Mesenchymal stem cell (in vitro differentiated cells and primary cell): ENCODE measurements around the gene DAGLA.

ENCODE experiments used
- DNase-seq: peaks from one replicate; pipeline ENCODE4 v3.0.0-alpha.2; 2013
- H2AFZ ChIP-seq: one replicate; pipeline ENCODE4 v1.6.1; 2013; ENCODE audit warnings: low read depth, mild to moderate bottlenecking, control low read depth, inconsistent platforms, low read length, moderate library complexity
- H2AK5ac ChIP-seq: 2 replicates; pipeline ENCODE4 v1.6.1; 2013; ENCODE audit warnings: low read length, moderate library complexity, mild to moderate bottlenecking, inconsistent platforms; ENCODE audit not compliant: severe bottlenecking
- H2BK120ac ChIP-seq: one replicate; pipeline ENCODE4 v1.6.1; 2013; ENCODE audit warnings: low read depth, mild to moderate bottlenecking, inconsistent platforms, low read length, moderate library complexity
- H2BK12ac ChIP-seq, 2 experiments: one replicate each; pipeline ENCODE4 v1.6.1; 2013; ENCODE audit warnings: inconsistent platforms in 2 of 2, low read length in 2 of 2, mild to moderate bottlenecking in 2 of 2, moderate library complexity in 2 of 2, control low read depth in 1 of 2
- H2BK15ac ChIP-seq: one replicate; pipeline ENCODE4 v1.6.1; 2013; ENCODE audit warnings: mild to moderate bottlenecking, low read depth, inconsistent platforms; ENCODE audit not compliant: poor library complexity, severe bottlenecking
- H2BK5ac ChIP-seq: 2 replicates; pipeline ENCODE4 v1.6.1; 2013; ENCODE audit warnings: low read depth, mild to moderate bottlenecking, low read length, control low read depth, inconsistent platforms; ENCODE audit not compliant: poor library complexity, severe bottlenecking
- H3K14ac ChIP-seq, 2 experiments: one replicate each; pipeline ENCODE4 v1.6.1; 2013; ENCODE audit warnings: inconsistent platforms in 2 of 2, low read length in 2 of 2, control low read depth in 1 of 2, mild to moderate bottlenecking in 1 of 2, moderate library complexity in 1 of 2
- H3K18ac ChIP-seq, 2 experiments: one replicate each; pipeline ENCODE4 v1.6.1; 2013; ENCODE audit warnings: inconsistent platforms in 2 of 2, low read length in 2 of 2, control low read depth in 1 of 2, low read depth in 1 of 2, mild to moderate bottlenecking in 1 of 2
- H3K23ac ChIP-seq, 2 experiments: one replicate each; pipeline ENCODE4 v1.6.1; 2013; ENCODE audit warnings: inconsistent platforms in 2 of 2, low read length in 2 of 2, mild to moderate bottlenecking in 2 of 2, moderate library complexity in 2 of 2, control low read depth in 1 of 2
- H3K27ac ChIP-seq: 2 replicates; pipeline ENCODE4 v1.5.1; 2013; ENCODE audit warnings: mild to moderate bottlenecking, moderate library complexity, low read length, control low read depth, inconsistent platforms; ENCODE audit not compliant: poor library complexity, severe bottlenecking
- H3K27me3 ChIP-seq, 2 experiments: 2 replicates each; pipeline versions ENCODE4 v1.6.1 to v1.7.0; 2013; ENCODE audit warnings: low read length in 2 of 2, mild to moderate bottlenecking in 2 of 2, moderate library complexity in 2 of 2, control low read depth in 1 of 2, inconsistent platforms in 1 of 2; ENCODE audit not compliant: control insufficient read depth in 1 of 2, insufficient read depth in 1 of 2
- H3K36me3 ChIP-seq, 2 experiments: 2 replicates each; pipeline versions ENCODE4 v1.6.1 to v1.7.0; 2013; ENCODE audit warnings: low read length in 2 of 2, control low read depth in 1 of 2, inconsistent platforms in 1 of 2, low read depth in 1 of 2, mild to moderate bottlenecking in 1 of 2; ENCODE audit not compliant: insufficient read depth in 2 of 2, control insufficient read depth in 1 of 2
- H3K4ac ChIP-seq, 2 experiments: one replicate each; pipeline ENCODE4 v1.6.1; 2013; ENCODE audit warnings: inconsistent platforms in 2 of 2, low read length in 2 of 2, mild to moderate bottlenecking in 2 of 2, moderate library complexity in 2 of 2, control low read depth in 1 of 2, low read depth in 1 of 2
- H3K4me1 ChIP-seq: 2 replicates; pipeline ENCODE4 v1.6.1; 2013; ENCODE audit warnings: low read depth, low read length, control low read depth; ENCODE audit not compliant: control insufficient read depth, insufficient read depth
- H3K4me2 ChIP-seq: 2 replicates; pipeline ENCODE4 v1.6.1; 2013; ENCODE audit warnings: low read length, mild to moderate bottlenecking, inconsistent platforms; ENCODE audit not compliant: poor library complexity, severe bottlenecking
- H3K4me3 ChIP-seq, 2 experiments: 2 replicates each; pipeline versions ENCODE4 v1.5.1 to v1.7.0; 2013; ENCODE audit warnings: low read length in 2 of 2, mild to moderate bottlenecking in 2 of 2, control low read depth in 1 of 2, low read depth in 1 of 2; ENCODE audit not compliant: insufficient read depth in 1 of 2
- H3K79me1 ChIP-seq: replicated peaks from 2 replicates; pipeline ENCODE4 v1.6.1; 2013; ENCODE audit warnings: mild to moderate bottlenecking, control low read depth, low read length, inconsistent platforms; ENCODE audit not compliant: poor library complexity, severe bottlenecking
- H3K9ac ChIP-seq: 2 replicates; pipeline ENCODE4 v1.7.0; 2013; ENCODE audit warnings: mild to moderate bottlenecking, low read length, moderate library complexity
- H3K9me3 ChIP-seq: 2 replicates; pipeline ENCODE4 v1.7.0; 2013; ENCODE audit warnings: mild to moderate bottlenecking, low read length; ENCODE audit not compliant: control insufficient read depth
- H4K8ac ChIP-seq: one replicate; pipeline ENCODE4 v1.6.1; 2013; ENCODE audit warnings: inconsistent platforms, mild to moderate bottlenecking, low read length, moderate library complexity
- H4K91ac ChIP-seq: one replicate; pipeline ENCODE4 v1.6.1; 2013; ENCODE audit warnings: mild to moderate bottlenecking, low read length, inconsistent platforms
- WGBS: methylation state at CpG from one replicate; pipeline ENCODE4 v1.1.7; 2013; ENCODE audit warnings: mixed read lengths; 5-methylcytosine and 5-hydroxymethylcytosine counted together

DAGLA gene

GRCh38 chr11:61754534-61755482, 74.6 kb downstream of the DAGLA start:
- H2BK15ac ChIP-seq: peak overlapping the region; percentile 63
- no peak overlapping the region for H2BK5ac ChIP-seq
- H4K8ac ChIP-seq: peak overlapping the region; percentile 41
- H3K23ac ChIP-seq: no peak overlapping the region
- WGBS: 66% methylated on average over 31 of the region's 31 CpGs
- H3K4me2 ChIP-seq: peak overlapping the region; percentile 24
- H2AK5ac ChIP-seq: peak overlapping the region; percentile 85
- DNase-seq: peak; percentile 82
- no peak overlapping the region for H2AFZ ChIP-seq
- peaks cover 61% of the 10 kb centered on the region for H3K4me1 ChIP-seq
- H3K4ac ChIP-seq: peak overlapping the region; percentile 24 to 29
- peak overlapping the region; percentile 67 for H4K91ac ChIP-seq
- no peaks in the 10 kb centered on the region for H3K9me3 ChIP-seq
- H2BK12ac ChIP-seq: peak overlapping the region; percentile 59 to 64
- peaks cover 0 to 32% of the 10 kb centered on the region in 2 experiments for H3K27me3 ChIP-seq
- no peak overlapping the region for H3K4me3 ChIP-seq
- H3K36me3 ChIP-seq: peaks cover 0 to 9% of the 10 kb centered on the region in 2 experiments
- no peak overlapping the region for H3K27ac ChIP-seq
- H3K14ac ChIP-seq: peak overlapping the region in 1 of 2 experiments; percentile 13
- H3K9ac ChIP-seq: no peak overlapping the region
- H3K18ac ChIP-seq: peak overlapping the region; percentile 55 to 82
- no peak overlapping the region for H2BK120ac ChIP-seq
- peaks cover 30% of the 10 kb centered on the region for H3K79me1 ChIP-seq

DNA sequence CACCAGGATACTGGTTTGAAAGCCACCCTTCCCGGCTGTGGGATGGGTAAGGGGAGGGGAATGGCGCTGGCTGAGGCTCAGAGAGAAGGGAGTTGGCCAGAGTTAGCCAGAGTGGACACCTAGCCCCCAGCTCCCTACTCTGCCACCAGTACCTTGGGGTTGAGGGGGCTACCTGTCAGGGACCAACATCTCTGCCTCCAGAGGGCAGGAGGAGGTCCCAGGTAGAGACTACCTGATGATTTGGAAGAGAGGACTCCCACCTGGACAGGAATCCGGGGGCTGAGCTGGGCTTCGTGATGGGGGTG, 75.9 kb downstream of the DAGLA start:
- Histone ChIP-seq H2AFZ (no peak overlapping the region), H3K4ac (peak overlapping the region; percentile 28 to 32), H3K9ac (no peak overlapping the region), H3K23ac (peak overlapping the region in 1 of 2 experiments; percentile 46), H2AK5ac (peak overlapping the region; percentile 77), H2BK5ac (no peak overlapping the region), H3K9me3 (no peaks in the 10 kb centered on the region), H3K36me3 (peaks cover 0 to 12% of the 10 kb centered on the region in 2 experiments), H2BK12ac (peak overlapping the region; percentile 44 to 66), H3K4me2 (no peak overlapping the region), H3K4me3 (no peak overlapping the region), H3K14ac (peak overlapping the region in 1 of 2 experiments; percentile 44), H3K79me1 (peaks cover 32% of the 10 kb centered on the region), H4K8ac (peak overlapping the region; percentile 81), H4K91ac (peak overlapping the region; percentile 59), H2BK120ac (peak overlapping the region; percentile 29), H3K27me3 (peaks cover 0 to 40% of the 10 kb centered on the region in 2 experiments), H3K4me1 (peaks cover 64% of the 10 kb centered on the region), H3K27ac (peak overlapping the region; percentile 11), H3K18ac (peak overlapping the region; percentile 63 to 76), H2BK15ac (peak overlapping the region; percentile 63)
- DNase-seq: no peak
- 69% methylated on average over 4 of the region's 4 CpGs for WGBS

- peak overlapping the region; percentile 6 for H3K4me2 ChIP-seq
- H3K79me1 ChIP-seq: peaks cover 32% of the 10 kb centered on the region
- peak overlapping the region; percentile 42 to 53 for H3K4ac ChIP-seq
- peak overlapping the region; percentile 31 for H3K27ac ChIP-seq
- H2AFZ ChIP-seq: no peak overlapping the region
- peaks cover 68% of the 10 kb centered on the region for H3K4me1 ChIP-seq
- peaks cover 0 to 45% of the 10 kb centered on the region in 2 experiments for H3K27me3 ChIP-seq
- H2AK5ac ChIP-seq: peak overlapping the region; percentile 96
- H2BK15ac ChIP-seq: peak overlapping the region; percentile 63
- no peak overlapping the region for H3K23ac ChIP-seq
- no peak overlapping the region for H3K4me3 ChIP-seq
- H4K8ac ChIP-seq: peak overlapping the region; percentile 81
- peak overlapping the region; percentile 44 to 66 for H2BK12ac ChIP-seq
- H2BK5ac ChIP-seq: no peak overlapping the region
- H3K18ac ChIP-seq: peak overlapping the region; percentile 63 to 76
- H2BK120ac ChIP-seq: peak overlapping the region; percentile 29
- no peak overlapping the region for H3K9ac ChIP-seq
- H4K91ac ChIP-seq: peak overlapping the region; percentile 59
- WGBS: 60% methylated on average over 9 of the region's 9 CpGs
- H3K9me3 ChIP-seq: no peaks in the 10 kb centered on the region
- H3K36me3 ChIP-seq: peaks cover 0 to 12% of the 10 kb centered on the region in 2 experiments
- peak overlapping the region in 1 of 2 experiments; percentile 44 for H3K14ac ChIP-seq
- peak; percentile 56 for DNase-seq
Observed at GRCh38 chr11:61756452-61757212, 76.4 kb downstream of the DAGLA start.
